ENCODE measurements around the gene CNGA4. TPM values are rescaled to one million over a fixed set of nuclear protein-coding genes. Genes with fewer than 3 reads are reported as not detected.

The CNGA4 gene, protein sequence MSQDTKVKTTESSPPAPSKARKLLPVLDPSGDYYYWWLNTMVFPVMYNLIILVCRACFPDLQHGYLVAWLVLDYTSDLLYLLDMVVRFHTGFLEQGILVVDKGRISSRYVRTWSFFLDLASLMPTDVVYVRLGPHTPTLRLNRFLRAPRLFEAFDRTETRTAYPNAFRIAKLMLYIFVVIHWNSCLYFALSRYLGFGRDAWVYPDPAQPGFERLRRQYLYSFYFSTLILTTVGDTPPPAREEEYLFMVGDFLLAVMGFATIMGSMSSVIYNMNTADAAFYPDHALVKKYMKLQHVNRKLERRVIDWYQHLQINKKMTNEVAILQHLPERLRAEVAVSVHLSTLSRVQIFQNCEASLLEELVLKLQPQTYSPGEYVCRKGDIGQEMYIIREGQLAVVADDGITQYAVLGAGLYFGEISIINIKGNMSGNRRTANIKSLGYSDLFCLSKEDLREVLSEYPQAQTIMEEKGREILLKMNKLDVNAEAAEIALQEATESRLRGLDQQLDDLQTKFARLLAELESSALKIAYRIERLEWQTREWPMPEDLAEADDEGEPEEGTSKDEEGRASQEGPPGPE
- 0.25 and 0.35 TPM in 2 replicates for total RNA-seq

DNA sequence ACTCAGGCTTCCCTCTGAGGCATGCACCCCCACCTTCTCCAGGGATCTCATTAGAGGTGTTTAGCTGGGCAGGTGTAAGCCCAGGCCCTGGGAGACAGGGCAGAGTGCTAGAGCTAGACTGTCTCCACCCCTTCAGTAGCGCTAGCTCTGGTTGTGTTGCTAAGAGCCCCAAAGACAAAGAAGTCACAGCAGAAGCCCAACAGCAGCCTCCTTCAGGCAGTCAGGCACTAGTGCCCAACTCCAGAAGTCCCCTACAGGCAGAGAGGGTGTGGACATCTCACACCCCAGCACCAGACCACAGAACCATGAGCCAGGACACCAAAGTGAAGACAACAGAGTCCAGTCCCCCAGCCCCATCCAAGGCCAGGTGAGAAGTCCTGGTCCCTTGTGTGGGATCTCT, at the start of gene CNGA4:
Gene CNGA4, plus strand, starts transcription at position 188 of the 400 bp plus-strand sequence. Its CDS starts 118 bp downstream, at position 306.
- no peak for DNase-seq (ENCODE audit: low read depth)

DNA sequence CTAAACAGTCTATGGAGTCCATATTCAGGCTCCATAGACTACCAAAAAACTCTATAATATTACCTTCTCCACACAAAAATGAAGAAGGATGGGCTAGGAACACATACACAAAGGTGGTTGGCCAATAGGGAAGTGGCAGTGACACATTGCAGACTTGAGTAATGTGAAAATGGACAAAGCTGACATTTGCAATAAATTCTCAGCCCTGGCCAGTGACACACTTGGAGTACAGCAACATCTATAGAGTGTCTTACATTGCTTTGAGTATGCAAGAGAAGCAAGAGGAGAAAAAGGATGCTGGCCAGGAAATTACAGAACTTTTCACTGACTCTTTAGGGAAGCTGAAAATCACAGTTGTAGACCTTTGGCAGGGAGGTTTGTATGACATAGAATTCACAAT, 47.1 kb upstream of the CNGA4 start:
- DNase-seq (ENCODE audit: low read depth) = no peak

DNA sequence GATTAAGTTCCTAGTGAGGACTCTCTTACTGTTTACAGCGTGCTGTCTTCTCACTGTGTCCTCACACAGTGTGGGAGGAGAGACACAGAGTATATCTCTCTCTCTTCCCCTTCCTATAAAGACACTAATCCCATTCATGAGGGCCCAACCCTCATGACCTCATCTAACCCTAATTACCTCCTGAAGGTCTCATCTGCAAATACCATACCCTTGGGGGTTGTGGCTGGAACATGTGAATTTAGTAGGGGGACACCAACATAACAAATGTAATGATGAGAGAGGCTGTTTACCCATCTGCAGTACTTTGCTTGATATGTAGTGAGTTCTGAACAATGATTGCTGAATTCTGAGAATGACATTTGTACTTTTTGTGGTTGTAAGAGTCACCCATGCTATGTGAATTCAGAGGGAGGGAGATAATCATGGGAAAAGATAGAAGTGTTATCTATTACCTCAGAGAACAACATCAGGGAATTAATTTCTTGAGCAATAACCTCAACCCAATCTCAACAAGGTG, 44.8 kb upstream of the CNGA4 start:
- DNase-seq (ENCODE audit: low read depth) = no peak

DNA sequence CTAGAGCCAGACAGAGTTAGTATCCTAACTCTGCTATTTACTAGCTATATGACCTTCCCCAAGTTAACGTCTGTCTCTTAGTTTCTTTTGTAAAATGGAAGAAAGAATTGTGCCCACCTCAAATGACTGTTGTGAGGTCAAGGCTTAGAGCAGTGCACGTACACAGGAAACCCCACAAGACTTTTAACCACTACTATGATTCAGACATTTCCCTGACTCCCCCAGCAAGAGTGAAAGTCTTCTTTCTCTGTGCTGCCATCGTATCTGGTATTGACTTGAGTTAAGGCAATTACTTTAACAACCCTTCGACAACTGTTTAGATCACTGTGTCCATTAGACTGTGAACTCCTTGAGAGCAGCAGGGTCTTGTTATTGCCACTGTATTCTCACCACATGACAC, 42.5 kb upstream of the CNGA4 start:
- no peak for DNase-seq (ENCODE audit: low read depth)

DNA sequence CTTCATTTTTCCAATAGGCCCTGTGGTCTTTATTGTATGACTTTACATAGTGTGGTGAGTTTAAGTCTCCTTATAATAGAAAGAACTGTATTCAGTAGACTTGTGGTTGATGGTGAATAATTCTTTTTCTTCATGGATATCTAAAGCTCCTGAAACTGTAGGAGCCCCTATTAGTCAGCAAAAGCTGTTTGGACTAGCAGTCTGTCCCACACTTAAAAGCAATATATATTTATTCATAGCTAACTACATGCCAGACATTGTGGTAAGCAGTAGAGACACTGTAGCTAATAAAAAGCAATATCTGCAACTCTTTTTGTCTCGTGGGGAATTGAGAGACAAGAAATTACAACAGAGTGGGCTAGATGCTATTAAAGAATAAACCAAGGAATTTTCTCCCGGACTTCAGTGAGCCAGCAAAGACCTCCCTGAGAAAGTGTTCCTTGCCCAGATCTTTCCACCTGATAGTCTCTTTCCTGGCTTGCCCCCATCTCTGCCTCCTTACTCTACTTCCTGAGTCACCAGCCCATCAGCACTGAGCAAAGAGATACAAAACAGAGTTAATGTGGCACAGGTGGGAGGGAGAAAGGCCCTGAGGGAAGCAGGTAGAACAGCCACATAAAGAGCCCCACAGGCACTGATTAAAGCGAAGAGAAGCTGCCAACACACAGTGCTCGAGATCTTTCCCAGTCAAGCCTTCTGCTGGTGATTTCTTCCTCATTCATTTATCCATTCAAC, 41.3 kb upstream of the CNGA4 start:
- no peak for DNase-seq (ENCODE audit: low read depth)

DNA sequence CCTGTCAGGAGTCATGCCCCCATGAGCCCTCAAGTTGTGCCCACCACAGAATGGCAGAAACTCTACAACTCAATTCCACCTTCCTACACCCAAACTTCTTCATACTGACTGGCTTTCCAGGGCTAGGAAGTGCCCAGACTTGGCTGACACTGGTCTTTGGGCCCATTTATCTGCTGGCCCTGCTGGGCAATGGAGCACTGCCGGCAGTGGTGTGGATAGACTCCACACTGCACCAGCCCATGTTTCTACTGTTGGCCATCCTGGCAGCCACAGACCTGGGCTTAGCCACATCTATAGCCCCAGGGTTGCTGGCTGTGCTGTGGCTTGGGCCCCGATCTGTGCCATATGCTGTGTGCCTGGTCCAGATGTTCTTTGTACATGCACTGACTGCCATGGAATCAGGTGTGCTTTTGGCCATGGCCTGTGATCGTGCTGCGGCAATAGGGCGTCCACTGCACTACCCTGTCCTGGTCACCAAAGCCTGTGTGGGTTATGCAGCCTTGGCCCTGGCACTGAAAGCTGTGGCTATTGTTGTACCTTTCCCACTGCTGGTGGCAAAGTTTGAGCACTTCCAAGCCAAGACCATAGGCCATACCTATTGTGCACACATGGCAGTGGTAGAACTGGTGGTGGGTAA, 39.6 kb upstream of the CNGA4 start, which contains the start of gene OR52W1:
Gene OR52W1, plus strand, starts transcription at position 51 of the 637 bp plus-strand sequence. Its CDS starts 0 bp downstream, at position 51.
- DNase-seq (ENCODE audit: low read depth) = no peak

DNA sequence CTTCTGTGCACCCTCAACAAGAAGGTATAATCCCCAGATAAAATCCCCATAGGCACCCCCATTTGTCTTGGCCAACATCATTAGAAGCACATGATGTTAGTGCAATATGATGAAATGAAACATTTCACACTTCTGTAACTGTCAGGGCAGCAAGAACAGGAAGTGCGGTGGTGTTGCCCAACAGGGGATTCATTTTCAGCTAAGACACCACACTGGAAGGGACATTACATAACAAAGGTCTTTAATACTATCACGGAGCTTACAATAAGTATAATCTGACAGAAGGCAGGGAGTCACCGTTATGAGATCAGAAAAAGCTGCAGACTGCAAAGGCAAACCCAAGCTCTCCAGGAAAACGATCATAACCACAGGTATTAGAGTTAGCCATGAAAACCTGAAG, 37.9 kb upstream of the CNGA4 start:
- no peak for DNase-seq (ENCODE audit: low read depth)

DNA sequence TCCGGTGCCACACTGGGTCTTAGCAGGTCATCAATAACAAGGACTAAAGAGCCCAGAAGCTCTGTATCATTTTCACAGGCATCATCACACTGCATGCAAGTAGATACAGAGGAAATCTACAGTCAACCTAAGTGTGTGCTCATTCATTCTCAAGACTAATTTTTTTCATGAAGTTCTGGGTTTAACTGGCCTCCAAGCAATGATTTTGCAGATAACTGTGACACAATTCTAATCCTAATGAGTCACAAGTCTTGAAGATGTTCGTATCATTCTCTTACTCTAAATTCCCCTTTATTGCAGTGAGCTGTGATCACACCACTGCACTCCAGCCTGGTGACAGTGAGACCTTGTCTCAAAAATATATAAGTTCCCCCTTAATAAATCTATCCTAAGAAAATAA, 37.4 kb upstream of the CNGA4 start:
- no peak for DNase-seq (ENCODE audit: low read depth)

DNA sequence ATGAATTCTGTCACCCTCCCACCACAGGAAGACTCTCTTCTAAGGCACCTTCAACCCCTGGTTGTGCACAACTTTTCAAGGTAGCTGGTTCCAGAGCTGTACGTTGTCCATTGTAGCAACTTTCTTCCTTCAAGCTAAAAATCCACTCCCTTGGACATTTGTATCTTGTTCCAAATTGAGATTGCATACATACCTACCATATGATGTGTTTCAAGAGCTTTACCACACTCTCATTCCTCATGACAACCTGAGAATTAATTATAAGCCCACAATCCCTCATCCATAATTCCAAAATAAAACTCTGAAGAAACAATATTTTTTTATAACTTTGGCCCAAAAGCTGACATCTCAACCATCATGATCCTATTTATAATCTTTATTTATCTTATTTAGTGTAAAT, 36.8 kb upstream of the CNGA4 start:
- no peak for DNase-seq (ENCODE audit: low read depth)

DNA sequence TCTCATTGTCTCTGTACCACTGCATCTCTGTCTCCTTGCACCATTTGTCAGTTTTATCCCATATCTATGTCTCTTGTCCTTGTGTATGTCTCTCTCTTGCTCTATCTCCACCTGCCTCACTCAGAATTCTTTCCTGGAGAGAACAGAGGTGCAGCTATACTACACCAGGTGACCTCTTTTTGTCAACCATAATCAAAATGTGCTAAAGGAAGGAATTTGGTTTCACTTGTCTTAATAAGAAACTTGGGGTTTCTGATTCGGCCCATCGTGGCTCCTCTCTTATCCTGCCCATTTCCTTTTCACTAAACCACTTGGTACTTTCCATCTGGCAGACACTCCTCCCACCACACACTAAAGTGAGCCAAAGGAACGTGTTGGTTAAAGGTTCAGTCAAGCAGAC, 35.6 kb upstream of the CNGA4 start:
- no peak for DNase-seq (ENCODE audit: low read depth)

DNA sequence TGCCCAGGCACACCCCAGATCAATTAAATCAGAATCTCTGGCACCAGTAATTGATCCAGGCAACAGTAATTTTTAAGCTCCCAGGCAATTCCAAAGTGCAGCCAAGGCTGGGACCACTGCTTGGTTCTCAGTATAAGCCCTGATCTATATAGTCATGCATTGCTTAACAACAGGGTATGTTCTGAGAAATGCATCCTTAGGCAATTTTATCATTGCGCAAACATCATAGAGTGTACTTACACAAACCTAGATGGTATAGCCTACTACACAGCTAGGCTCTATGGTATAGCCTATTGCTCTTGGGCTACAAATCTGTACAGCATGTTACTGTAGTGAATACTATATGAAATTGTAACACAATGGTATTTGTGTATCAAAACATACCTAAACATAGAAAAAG, 34.2 kb upstream of the CNGA4 start:
- no peak for DNase-seq (ENCODE audit: low read depth)

DNA sequence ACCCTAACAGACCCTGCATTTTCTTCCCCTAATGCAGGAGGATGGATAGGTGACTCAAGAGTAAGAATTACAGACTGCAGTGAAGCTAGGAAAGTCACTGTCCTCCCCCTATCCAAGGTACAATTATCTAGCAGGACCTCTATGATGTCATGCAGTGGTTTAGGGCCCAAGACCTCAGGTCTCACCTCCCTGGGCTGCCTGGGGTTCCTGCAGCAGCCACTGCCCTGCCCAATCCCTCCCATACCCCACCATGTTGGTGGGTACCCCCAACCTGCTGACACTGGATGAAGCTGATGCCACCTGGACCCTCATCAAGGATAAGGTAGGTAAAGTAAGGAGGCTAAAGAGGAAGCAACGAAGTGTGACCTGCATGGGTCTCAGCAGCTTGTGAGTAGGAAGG, 33.5 kb upstream of the CNGA4 start, which contains the start of gene C11orf42:
Gene C11orf42, plus strand, starts transcription at position 192 of the 400 bp plus-strand sequence. Its CDS starts 59 bp downstream, at position 251.
- DNase-seq (ENCODE audit: low read depth) = no peak

DNA sequence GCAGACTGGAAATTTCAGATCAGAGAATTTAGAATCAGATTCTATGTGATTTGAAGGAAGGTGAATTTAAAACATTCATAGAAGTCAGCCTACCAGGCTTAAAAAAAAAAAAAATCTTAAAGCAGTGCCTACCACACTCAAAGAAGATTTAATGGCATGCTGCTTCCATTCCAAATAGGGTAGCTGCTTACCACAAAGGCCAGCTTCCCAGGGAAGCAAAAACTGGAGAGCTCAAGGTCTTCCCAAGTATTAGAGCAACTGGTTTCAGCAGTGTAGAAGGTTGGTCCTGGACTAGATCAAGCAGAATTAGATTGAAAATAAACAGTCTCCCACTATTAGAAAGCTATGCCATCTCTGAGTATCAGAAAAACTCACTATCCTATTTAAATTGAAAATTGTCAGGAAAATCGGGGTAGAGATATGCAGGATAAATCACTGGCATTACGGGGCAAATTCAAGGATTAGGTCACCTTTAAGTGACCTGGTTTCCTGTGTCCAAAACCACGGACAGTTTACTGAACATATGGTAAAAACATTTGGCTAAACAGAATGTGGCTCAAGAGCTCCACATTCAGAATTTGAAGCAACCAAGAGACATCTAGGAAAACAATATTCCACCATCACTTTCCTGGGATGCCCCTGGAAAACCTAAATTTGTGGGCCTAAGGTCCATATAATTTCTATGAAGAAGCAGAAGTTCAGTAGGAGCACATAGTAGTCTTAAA, 32.3 kb upstream of the CNGA4 start:
- no peak for DNase-seq (ENCODE audit: low read depth)

DNA sequence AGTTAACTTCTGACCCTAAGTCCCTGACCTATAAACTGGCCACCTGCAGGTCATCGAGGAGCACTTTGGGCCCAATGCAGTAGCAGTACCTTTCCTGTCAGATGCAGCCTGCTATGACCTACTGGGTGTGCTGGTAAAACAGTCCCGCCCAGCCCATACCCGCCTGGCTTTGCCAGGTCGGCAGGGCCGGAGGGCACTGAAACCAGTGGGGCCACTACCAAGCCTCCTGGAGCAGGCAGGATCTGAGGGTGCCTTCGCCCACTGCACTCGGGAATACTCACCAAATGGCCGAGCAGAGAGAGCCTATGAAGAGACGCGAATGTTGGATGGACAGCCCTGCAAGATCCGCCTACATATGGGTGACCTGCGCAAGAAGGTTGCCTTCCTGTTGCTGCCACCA, 29.1 kb upstream of the CNGA4 start:
- no peak for DNase-seq (ENCODE audit: low read depth)

DNA sequence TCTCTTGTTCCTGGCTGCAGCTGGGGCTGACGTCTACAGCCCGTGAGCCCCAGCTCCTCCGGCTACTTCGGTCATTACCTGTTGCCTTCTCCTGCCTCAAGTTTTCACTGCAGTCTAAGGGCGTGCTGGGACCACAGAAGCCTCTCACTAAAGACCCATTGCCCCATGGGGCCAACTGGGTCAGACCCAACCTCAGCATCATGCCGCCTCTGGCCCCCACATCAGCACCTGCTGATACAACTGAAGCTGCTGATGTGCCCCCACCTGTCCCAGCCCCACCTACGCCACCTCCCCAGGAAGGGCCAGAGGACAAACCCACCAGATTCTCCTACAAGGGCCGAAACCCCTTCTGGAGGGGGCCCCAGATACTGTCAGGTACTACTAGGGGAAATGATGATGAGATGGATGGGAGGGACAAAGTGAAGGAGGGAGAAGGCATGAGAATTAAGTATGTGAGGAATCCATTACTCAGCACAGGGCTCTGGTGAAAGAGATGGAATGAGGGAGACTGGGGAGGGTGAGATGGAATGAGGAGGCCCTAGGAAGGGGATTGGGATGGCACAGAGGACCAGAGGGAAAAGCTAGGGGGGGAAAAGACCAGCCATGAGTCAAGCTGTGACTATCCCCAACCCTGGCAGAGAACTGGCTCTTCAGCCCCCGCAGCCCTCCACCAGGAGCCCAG, 28.5 kb upstream of the CNGA4 start:
- DNase-seq (ENCODE audit: low read depth) = no peak

DNA sequence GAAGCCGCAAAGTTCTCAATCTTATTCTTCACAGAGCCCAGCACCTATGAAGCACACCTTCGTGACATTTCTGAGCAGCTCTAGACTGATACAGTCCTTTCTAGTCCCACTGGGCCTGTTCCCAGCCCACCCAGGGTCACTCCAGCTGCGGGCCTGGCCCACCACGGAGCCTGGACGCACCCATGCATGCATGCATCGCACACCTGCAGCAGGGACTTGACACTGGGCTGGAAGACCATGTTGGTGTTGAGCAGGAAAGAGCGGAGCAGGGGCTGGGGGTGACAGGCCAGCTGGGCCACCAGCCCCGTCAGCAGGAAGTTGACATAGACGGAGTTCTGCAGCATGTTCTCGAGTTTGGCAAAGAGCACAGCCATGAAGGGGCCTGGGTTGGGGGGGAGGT, 24.4 kb upstream of the CNGA4 start:
- no peak for DNase-seq (ENCODE audit: low read depth)

DNA sequence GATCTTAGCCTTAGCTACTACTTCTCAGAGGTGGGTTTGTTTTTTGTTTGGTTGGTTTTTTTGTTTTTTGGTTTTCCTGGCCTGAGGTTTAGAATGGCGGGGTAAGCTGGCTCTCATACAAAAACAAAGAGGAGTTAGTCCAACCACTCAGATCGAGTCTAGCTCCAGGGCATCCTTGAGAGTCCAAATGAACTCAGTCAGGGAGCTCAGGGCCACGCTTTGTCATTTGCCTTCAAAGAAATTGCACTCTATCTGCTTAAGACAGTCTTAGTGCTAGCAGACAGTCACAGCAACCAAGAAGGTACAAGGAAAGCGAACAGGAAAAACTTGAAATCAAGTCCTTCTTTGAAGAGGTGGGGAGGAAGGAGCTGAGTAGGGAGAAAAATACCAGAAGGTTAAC, 22.4 kb upstream of the CNGA4 start:
- DNase-seq (ENCODE audit: low read depth) = no peak

DNA sequence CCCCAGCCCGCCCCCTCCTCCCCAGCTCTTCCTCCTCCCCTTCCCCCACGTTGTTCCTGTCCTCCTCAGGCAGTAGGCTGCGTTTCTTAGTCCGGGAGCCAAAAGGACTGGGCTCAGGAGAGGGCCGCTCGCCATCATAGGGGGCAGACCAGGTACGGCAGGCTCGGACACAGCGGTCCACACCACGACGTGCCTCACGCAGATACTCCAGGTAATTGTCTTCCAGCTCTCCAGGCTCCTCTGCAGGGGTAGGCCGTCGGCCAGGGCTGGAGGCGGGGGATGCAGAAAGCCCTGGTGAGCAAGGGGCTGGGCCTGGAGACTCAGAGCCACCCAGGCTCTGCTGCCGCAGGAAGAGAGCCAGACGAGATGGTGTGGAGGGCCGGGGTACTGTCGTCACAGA, 21.2 kb upstream of the CNGA4 start:
- DNase-seq (ENCODE audit: low read depth) = no peak

DNA sequence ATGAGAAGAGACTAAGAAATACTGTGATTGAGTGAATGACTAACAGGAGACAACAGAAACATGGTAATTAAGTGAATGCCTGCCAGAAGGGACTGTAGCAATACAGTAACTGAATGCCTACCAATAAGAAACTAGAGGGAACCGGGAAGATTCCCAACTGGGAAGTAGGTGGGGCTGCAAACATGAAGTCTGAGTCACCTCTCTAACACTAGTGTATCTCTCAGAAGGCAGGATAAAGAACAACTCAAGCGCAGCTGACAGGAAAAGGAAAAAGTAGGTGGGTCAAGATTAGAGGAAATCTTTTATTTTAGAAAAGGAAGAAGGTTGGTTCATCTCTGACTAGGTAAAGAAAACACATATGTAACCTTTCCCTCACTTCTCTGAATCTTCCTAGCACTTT, 19.5 kb upstream of the CNGA4 start:
- DNase-seq (ENCODE audit: low read depth) = peak; percentile 92

DNA sequence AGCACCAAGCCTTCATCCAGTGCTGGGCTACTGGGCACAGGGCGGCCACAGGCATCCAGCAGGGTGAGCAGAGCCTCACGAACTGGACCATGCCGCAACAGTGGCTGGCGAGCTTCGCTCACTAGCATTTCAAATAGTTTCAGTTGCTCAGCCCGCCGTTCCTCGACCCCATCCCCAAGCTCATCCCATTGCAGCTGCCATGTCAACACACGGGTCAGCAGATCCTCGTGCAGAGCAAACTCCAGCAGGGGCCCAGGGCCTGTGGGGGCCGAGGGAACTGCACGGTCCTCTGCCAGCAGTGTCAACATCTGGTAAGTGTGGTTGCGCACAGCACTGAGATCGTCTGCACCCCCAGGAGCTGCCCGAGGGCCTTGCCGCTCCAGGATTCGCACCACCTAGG, 15.0 kb upstream of the CNGA4 start:
- no peak for DNase-seq (ENCODE audit: low read depth)

DNA sequence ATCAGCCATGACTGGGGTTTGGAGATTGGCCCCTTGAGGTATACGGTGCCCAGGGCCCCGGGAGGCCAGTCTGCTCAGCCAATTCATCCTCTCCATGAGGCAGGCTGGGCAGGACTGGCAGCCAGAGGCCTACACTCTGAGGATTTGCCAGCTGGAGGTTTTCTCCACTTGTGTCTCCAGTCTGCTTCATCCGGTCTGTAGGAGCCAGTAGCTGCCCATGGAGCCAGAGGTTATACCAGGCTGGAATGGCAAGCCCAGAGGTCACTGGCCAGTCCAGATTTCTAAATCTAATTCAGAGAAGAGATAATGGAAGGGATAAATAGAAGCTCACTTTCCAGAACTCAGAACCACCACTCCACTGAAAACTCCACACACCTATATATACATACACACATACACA, 14.5 kb upstream of the CNGA4 start:
- no peak for DNase-seq (ENCODE audit: low read depth)

Measured in renal cortical epithelial cell (primary cell).